NCI-H69 (cell line): ENCODE results near the gene BICD1.

Experiments used
- DNase-seq: peaks from one replicate; lab custom pipeline; 2025; lab: John Stamatoyannopoulos, UW

The BICD1 gene

DNA sequence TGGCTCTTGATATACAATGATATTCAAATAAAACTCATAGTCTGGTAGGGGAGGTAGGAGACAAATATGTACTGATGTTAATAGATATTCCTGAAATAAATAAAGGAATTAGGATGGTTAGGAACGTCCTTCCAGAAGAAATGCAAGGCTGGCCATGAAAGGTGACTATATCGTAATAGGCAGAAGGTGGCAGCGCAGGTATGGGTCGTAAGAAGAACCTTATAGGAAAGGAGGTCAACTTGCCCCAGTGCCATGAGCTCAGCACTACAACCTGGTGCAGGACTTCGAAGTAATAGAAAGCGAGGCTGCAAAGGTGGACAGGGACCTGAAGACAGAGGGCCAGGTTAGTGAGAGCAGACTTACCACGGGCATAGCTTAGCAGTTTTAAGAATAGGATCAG lies 237.4 kb downstream of the BICD1 start:
- DNase-seq, result peak; percentile 64

DNA sequence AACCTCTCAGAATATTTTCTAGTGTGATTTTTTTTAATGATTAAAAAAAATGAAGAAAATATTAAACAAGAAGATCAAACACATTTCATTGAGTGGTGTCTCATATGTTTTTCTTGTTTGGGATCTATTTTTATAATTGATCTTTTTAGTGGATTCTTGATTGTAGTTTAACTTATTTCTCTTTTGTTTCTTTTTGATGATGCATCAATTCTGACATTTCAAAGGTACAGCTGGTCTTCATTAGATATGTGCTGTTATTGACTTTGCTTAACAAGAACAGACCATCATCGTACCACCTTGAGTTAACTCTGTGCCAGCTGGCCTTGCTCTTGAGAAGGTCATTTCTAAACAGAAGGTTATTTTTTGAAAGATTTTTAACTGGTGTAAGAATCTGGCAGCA lies 246.9 kb downstream of the BICD1 start:
- peak; percentile 62 for DNase-seq

DNA sequence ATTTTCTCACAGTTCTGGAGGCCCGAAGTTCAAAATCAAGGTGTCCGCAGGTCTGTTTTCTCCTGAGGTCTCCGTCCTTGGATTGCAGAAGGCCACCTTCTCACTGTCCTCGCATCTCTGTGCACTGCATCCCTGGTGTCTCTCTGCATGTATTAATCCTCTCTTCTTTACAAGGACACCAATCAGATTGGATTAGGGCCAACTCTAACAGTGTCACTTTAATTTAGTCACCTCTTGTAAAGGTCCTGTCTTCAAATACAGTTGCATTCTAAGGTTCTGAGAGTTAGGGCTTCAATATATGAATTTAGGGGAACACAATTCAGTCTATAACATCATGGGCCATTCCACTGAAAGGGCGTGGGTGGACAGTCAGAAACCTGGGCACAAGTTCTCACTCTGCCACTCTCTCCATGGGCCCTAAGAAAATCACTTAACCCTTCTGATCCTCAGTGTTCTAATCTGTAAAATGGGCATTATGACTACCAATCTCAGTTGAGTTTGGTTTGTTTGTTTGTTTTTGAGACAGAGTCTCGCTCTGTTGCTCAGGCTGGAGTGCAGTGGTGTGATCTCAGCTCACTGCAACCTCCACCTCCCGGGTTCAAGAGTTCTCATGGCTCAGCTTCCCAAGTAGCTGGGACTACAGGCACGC lies 251.1 kb downstream of the BICD1 start:
- no peak for DNase-seq

DNA sequence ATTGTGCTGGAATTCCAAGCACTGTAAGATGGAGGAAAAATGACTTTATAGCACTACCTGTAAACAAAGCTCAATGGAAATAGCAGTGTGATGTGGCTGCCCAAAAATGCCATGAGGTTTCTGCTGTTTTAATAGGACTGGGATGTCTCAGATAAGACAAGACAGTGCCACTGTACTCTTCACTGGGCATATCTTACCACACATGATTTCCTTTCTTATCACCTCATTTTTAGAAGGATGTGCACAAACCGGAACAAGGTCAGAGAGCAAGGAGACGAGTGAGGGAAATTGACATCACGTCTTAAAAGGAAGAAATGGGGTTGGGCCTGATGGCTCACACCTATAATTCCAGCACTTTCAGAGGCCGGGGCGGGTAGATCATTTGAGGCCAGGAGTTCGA lies 254.3 kb downstream of the BICD1 start:
- DNase-seq, result no peak

DNA sequence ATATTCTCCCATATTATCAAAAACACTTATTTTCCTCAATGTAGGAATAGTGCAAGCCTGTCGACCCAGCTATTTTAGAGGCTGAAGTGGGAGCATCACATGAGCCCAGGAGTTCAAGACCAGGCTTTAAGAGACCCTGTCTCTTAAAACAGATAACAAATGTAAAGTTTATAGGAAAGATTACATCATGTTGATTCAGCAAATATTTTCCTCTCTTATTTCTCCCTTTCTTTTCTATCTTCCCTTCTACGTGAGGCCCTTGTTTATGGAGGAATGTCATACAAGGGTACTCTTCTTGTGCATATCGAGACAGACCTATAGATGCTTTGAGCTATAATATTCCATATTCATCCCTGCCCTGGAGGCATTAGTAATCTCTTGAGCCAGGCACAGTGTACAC lies 256.2 kb downstream of the BICD1 start:
- no peak for DNase-seq

DNA sequence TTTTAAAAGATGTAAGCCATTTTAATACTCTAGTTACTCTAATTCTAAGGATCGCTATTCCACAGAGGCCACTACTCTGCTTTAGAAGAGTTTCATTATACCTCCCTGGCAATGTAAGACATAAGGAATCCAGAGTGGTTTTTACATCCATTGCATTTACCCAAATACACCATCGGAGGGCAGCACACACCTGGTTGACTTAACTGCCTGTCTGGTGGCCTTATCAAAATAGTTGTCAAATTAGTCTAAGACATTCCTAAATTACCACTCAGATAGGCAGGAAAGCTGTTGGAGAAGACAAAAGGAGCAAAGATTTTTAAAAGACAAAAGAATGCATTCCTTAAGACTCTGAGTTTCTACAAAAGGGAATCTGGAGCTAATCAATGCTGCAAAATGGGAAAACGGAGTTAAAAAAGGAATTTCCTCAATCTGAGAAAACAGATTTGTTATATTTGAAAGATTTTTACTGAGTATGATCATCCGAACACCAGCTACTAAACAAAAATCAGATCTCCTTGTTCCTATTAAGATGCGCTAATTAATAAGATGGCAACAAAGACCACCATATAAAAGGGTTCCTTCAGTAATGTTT lies 258.9 kb downstream of the BICD1 start:
- peak; percentile 91 for DNase-seq

DNA sequence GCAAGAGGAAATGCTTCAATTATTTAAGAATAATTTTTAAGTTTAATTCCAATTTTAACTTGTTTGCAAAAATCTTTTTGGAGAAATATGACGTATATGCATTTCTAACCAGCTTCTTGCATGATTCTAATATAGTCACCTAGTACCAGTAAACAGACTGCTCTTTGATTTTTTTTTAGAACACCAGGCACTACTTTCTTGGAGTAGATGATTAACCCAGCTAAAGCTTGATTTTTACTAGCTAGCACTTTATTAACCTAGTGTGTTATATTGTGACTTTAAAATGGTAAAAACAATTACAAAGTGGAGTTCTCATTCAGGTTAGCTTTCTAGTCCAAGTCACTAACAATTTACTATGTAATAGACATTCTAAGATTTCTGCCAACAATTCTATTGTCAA lies 260.1 kb downstream of the BICD1 start:
- DNase-seq, result no peak

DNA sequence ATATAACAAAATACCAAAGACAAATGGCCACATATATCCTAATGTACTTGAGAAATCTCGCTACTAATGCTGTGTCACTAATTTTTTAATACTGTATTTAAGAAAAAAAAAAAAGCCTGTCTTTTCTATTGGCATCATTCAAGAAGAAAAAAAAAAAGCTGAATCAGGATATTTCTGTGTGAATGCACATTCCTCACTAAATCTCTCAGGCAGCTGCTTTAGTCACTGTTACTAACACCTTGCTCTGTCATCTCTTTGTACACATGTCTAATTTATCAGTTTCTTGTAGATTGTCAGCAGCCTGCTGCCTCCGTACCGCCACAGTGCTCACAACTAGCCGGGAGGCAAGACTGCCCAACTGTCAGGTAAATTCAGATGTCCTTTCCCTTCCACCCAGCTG lies 260.7 kb downstream of the BICD1 start:
- no peak for DNase-seq

DNA sequence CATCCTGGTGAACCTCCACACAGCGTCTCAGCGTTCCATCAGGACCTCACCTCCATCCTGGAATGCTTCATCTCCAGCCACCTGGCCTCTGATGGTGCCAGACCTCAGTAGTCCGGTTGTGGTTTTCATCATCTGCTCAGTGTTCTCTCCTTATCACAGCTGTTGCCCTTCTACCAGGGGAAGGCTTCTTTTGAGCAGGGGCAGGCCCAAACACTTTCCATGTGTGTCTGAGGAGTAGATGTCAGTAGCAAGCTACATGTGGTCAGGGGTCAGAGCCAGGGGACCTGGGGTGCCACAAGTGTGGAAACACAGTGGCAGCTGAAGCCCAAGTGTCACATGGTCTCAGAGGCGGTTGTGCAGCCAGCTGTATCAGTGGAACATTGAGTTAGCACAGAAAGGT lies 262.6 kb downstream of the BICD1 start:
- no peak for DNase-seq

DNA sequence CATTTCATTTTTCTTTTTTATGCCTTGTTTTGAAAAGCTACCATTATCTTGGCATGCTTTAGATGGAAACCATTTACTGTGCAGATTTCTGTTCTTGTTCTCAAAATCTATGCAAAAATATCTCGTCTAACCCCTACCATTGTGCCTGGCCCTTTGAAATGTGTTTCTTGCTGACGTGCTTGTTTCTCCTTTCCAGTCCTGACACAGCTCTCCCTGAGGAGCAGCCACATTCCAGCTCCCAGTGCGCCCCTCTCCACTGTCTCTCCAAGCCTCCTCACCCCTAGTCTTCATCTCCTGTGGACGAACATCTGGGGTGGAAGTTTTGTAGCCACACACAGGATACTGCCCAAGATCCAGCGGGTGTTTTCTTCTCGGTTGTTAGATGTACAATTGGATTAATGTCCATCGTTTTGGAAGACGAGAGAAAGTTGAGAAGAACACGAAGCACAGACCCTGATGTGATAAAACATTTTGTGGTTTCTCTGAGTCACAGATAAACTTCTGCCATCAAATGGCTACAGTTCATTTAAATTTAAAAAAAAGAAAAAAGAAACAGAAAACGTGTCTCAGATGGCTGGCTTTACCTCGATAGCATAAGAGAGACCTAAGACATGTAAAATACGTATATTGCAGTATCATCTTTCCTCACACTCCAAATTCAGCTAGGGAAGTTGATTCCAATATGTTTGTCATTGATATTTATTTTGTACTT lies 270.9 kb downstream of the BICD1 start:
- no peak for DNase-seq

DNA sequence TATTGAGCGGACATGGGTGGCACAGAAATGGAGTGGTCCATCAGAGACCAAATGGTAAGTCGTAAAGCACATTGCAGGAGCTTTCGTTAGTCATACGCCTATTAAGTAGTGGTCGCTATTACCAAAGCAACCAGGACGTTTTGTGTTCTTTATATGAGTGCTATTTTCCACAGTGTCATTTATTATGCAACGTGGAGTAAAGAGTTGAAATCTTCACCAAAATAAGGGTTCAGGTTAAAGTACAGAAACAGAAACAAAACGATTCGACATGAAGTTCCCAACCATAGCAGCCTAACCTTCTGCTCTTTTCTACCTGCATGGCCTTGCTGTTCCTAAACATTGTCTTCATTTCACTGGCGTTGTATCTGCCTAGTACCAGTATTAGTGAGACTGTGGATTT lies 272.6 kb downstream of the BICD1 start:
- DNase-seq, result no peak

DNA sequence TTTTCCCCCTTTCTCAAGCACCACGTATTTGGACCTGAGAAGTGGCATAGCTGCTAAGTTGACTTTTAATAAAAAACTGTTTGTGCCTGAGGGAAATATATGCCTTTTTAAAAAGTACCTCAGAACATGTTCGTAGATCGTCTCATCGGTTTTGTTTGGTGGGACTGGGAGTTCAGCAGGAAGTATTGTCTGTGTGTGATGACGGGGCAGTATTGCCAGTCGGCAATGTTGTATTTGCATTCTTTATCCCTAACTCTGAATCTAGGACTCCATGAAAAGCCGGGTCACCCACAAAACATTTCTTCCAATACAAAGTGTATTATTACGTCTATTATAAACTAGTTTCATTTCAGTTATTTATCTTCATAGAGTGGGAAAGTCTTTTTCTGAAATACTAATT lies 273.0 kb downstream of the BICD1 start:
- DNase-seq, result no peak

DNA sequence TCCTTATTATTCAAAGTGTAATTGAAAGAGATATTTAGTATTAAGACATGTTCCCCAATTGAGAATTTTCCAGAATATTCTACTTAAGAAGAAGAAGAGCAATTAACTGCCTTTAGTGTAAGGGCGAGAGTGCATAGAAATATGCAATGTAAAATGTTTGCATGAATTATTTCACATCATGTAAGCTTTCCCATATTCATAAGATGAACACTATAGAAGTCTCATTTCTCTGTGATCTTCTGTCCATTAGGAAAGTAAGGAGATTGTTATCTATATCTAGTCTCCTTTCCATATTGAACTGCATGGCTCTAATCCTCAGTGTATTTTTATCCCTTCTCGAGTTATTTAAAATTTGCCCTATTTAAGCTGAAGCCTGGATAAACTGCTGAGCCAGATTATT lies 275.6 kb downstream of the BICD1 start:
- no peak for DNase-seq

DNA sequence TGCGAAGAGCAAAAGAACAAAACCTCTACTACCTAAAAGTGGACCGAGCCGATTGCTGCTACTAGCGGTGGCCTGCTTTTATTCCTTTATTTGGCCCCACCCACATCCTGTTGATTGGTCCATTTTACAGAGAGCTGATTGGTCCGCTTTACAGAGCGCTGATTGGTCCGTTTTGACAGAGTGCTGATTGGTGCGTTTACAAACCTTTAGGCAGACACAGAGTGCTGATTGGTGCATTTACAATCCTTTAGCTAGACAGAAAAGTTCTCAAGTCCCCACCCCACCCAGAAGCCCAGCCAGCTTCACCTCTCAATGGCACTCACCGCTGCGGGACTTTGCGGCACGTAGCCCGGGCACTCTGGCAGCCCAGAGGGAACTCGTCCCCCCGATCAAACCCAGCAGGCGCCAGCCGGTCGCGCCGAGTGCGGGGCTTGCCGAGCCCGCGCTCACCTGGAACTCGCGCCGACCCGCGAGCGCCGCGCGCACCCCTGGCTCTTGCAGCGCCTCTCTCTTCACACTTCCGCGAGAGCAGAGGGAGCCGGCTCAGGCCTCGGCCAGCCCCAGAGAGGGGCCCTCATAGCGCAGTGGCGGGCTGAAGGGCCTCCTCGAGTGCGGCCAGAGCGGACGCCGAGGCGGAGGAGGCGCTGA lies 284.0 kb downstream of the BICD1 start:
- peak; percentile 98 for DNase-seq

DNA sequence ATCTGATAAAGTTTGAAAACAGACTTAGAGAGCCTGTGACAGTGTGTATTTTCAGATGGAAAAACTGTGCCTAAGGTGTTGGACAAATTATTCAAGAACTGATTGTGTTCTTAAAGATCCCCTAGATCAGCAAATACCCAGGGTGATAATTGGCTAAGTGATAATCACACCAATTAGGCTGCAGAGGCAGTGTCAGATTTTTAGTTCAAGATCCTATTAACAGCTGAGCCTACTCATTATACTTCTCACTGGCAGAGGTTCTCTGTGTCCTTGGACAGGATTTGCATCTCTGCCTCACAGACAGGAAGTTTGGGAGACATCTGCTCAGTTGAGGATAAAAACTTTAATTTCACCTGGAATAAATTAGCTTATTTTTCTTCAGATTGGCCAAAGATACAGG lies 288.4 kb downstream of the BICD1 start:
- DNase-seq, result peak; percentile 98

DNA sequence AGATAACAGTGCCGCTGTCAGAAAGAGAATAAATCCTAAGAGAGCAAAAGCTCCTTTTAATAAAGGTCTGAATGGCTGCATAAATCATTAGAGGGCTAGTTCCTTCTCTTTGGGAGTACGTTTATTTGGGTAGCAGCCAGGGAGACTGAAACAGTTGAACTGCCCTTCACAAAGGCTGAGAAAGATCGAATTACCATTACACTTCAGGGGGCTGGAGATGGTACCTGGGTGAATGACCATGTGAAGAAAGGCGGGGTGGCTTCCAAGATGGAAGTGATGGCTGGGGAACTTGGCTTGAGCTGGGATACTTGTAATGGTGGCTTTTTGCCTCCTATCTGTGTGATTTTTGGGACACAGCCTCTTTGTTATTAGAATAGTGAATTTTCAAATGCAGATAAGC lies 291.0 kb downstream of the BICD1 start:
- DNase-seq, result peak; percentile 100

DNA sequence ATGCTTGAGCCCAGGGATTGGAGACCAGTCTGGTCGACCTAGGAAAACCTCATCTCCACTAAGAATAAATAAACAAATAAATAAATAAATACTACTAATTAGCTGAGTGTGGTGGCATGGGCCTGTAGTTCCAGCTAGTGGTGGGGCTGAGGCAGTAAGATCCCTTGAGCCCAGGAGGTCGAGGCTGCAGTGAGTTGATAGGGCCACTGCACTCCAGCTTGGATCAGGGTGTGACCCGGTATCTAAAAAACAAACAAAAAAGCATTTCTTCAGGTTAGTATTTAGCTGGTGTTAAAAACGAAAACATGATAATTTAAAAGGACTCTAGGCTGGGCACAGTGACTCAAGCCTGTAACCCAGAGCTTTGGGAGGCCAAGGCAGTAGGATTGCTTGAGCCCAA lies 291.5 kb downstream of the BICD1 start:
- DNase-seq, result peak; percentile 72

DNA sequence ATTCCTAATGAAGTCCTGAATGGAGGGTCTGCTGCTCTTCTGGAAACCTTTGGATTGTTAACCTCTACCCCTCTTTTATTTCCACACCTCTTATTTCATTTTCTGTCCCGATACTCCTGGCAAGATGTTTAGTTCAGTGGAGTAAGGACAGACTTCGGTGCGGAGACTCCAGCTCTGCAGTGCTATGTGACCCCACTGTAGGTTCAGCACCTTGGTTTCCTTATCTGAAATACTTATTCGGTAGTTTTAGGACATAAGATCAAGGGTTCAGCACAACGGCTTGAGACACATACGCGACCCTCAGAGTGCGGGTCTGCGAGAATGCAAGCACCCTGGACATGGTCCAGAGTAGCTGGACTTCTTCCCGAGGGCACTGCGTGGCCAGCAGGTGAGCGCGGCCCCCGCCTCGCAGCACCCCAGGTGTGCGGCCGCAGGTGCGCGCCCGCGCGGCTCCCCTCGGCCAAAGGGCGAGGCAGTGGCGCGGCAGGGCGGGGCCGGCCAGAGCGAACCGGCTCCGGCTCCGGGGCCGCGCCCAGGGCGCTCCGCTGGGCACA lies 292.2 kb downstream of the BICD1 start:
- no peak for DNase-seq

DNA sequence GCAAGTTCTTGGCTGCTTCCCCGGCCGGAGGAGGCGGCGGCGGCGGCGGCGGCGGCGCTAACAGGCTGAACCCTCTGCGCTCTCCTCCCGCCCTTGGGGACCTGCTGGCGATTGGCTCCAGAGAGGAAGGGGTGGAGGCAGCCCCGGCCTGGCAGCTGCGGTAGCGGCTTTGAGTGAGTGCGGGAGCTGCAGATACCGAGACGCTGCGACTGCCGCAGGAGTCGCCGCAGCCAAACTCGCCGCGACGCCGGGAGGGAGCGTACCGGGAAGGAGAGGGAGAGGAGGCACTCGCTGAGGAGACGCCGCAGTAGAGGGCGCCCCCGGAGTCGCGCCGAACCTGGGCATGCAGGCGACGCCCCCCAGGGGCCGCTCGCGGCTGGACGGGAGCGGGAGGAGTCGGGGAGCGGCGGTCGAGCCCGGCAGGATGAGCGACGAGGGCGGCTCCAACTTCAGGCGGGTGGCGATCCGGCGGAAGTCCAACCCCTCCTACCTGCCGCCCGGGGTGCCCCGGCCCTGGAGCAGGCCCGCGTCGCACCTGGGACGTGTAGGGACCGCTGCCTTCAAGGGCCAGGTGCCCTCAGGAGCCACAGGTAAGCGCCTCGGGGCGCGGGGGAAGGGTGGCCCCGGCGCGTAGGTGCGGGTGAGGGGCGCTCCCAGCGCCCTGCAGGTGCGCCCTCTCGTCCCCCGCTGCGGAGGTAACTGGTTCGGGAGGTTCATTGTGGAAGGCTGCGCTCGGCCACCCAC lies 292.9 kb downstream of the BICD1 start, which contains the start of gene FGD4:
FGD4 (plus strand) TSS at position 189 of the 744 bp plus-strand sequence.
- peak; percentile 100 for DNase-seq

DNA sequence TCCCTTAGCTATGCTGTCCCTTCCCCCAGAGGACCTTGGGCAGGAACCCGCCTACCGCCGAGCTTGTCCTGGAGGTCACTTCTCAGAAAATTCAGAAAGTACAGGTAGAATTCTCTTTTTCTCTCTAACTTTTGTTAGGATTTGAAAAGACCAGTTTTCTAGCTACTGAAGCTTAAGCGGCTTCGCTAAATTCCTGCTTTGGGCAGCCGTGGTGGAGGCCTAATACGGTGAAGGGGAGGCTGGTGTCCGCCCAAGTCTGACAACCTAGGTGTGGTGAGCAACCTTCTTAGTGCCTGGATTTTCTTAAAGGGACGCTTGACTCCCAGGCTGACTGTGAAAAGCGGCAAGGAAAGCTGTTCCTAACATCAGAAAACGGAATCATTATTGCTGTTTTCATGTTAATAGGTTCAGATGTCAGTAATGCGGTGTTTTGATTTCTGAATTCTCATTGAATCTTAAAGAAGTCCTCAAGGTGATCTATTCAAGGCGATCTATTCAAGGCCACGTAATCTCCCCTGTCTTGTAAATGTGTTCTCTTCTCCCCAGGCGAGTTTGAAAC lies 293.5 kb downstream of the BICD1 start:
- peak; percentile 93 for DNase-seq

DNA sequence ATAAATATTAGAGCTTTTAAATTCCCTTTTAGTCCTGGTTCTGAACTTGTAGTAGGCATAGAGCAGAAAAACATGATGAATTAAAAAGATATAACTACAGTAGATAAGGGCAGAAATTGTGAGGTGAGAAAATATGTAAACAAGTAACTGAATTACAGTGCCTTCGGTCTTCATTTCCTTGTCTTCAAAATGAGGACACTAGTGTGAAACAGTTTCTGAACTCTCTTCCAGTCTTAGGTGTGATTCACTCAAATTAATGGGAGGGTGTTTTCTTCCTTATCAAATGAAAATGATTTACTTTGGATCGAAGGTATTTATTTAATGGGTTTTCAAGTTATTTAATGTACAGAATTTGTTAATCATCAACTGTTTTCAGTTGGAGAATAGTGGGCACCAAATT lies 294.2 kb downstream of the BICD1 start:
- DNase-seq, result peak; percentile 54

DNA sequence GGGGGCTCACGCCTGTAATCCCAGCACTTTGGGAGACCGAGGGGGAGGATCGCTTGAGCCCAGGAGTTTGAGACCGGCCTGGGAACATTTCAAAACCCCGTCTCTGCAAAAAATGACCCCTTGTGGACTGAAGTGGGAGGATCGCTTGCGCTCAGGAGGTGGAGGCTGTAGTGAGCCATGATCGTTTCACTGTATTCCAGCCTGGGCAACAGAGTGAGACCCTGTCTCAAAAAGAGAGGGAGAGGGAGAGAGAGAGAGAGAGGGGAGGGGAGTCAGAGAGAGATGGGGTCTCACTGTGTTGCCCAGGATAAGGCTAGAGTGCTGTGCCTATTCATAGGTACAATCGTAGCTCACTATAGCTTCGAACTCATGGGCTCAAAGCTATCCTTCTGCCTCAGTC lies 295.5 kb downstream of the BICD1 start:
- no peak for DNase-seq
